AG10803 (cell line): ENCODE data around the gene MRPL21.

Experiments used
- DNase-seq: peaks from one replicate; pipeline ENCODE4 v3.0.0; 2010; ENCODE audit warnings: low read depth
- H3K4me3 ChIP-seq: 2 replicates; pipeline ENCODE4 v1.5.1; 2011; ENCODE audit warnings: mild to moderate bottlenecking, low read length, control low read depth
- TF ChIP-seq, protein P1 (sequence below): conservative IDR thresholded peaks from 2 replicates; pipeline ENCODE4 v1.5.1; 2011; ENCODE audit warnings: mild to moderate bottlenecking, low read length, control low read depth, inconsistent platforms

MRPL21 gene

DNA sequence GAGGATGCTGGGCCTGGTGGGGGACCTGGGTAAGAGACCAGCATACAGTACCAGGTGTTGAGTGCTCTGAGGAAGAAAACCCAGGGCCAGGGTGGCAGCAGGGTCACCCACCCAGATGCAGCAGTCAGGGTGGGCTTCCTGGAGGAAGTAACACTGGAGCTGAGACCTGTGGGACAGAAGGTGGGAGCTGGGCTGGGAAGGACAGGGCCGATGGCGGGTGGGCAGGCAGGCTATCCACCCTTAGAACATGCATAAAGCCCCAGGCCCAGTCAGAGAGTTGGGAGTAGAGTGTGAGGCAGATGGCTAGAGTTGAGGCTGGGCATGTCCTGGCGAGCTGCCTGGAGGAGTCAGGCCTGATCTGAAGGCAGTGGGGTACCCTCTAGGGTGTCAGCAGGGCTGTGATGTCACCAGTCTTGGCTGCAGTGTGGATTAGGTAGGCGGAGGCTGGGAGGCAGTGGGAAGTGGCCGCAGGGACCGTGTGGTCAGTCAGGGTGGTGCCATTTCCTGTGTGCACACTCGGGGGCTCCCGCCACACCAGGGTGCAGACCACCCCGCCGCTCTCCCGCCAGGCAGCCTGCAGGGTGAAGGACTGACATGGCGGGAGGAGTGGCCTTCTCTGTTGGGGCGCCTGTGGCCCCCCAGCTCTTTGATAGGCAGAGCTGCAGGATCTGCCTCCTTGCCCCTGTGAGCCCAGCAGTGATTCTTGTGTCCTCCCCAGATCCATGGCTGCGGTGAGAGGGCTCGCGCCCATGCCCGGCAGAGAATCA, 35.4 kb upstream of the MRPL21 start:
- TF ChIP-seq, protein P1, sequence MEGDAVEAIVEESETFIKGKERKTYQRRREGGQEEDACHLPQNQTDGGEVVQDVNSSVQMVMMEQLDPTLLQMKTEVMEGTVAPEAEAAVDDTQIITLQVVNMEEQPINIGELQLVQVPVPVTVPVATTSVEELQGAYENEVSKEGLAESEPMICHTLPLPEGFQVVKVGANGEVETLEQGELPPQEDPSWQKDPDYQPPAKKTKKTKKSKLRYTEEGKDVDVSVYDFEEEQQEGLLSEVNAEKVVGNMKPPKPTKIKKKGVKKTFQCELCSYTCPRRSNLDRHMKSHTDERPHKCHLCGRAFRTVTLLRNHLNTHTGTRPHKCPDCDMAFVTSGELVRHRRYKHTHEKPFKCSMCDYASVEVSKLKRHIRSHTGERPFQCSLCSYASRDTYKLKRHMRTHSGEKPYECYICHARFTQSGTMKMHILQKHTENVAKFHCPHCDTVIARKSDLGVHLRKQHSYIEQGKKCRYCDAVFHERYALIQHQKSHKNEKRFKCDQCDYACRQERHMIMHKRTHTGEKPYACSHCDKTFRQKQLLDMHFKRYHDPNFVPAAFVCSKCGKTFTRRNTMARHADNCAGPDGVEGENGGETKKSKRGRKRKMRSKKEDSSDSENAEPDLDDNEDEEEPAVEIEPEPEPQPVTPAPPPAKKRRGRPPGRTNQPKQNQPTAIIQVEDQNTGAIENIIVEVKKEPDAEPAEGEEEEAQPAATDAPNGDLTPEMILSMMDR, result no peak
- no peak for DNase-seq
- H3K4me3 ChIP-seq, result no peak overlapping the region

DNA sequence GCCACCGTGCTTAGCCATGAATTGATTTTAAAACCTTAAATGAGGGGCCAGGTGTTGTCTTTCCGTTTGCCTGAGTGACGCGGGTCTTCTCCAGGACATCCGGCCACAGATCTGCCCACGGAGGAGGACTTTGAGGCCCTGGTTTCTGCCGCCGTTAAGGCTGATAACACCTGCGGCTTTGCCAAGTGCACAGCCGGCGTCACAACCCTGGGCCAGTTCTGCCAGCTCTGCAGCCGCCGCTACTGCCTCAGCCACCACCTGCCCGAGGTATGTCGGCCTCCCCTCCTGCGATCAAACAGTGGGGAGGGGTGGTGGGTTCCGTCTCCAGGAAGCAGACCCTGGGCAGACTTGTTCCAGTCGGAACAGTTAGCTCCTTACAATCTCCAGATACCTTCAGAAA, 34.5 kb upstream of the MRPL21 start:
- no peak overlapping the region for H3K4me3 ChIP-seq
- TF ChIP-seq, protein P1, result no peak
- DNase-seq, result no peak

DNA sequence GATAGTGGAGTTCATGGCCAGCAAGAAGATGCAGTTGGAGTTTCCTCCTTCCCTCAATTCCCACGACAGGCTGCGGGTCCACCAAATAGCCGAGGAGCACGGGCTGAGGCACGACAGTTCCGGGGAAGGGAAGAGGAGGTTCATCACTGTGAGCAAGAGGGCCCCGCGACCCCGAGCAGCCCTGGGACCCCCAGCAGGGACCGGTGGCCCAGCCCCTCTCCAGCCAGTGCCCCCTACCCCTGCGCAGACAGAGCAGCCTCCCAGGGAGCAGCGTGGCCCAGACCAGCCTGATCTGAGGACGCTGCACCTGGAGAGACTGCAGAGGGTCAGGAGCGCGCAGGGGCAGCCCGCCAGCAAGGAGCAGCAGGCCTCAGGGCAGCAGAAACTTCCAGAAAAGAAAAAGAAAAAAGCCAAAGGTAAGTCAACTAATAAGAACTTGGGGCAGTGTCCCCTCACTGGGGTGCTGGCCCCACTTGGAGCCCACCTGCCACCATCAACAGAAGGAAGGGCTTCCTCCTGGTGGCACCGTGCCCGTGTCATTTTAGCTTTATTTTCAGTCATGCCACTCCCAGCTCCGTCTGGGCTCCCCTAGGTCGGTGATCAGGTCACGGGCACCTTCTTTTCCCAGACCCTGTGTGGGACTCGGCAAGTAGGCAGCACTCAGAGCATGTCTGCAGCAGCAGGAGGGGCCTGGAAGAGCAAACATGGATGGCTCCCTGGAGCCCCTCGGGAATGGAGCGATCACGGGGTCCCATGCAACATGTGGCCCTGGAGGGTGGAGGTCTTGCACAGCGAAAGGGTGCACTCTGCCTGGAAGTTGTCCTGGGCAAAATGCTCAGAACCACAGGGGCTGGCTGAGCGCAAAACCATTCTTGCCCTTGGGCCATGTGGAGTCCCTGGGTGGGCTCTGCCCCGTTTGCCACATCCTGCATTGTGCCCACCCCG, 33.3 kb upstream of the MRPL21 start:
- DNase-seq, result no peak
- no peak overlapping the region for H3K4me3 ChIP-seq
- TF ChIP-seq, protein P1, result no peak

DNA sequence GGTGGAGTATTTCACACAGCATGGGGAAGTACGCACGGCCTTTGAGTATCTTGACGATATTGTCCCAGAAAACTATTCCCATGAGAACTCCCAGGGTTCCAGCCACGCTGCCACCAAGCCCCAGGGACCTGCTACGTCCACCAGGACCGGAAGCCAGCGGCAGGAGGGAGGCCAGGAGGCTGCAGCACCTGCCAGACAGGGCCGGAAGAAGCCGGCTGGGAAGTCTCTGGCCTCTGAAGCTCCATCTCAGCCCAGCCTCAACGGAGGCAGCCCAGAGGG, 32.7 kb upstream of the MRPL21 start:
- TF ChIP-seq, protein P1, result no peak
- H3K4me3 ChIP-seq, result no peak overlapping the region
- DNase-seq, result no peak

DNA sequence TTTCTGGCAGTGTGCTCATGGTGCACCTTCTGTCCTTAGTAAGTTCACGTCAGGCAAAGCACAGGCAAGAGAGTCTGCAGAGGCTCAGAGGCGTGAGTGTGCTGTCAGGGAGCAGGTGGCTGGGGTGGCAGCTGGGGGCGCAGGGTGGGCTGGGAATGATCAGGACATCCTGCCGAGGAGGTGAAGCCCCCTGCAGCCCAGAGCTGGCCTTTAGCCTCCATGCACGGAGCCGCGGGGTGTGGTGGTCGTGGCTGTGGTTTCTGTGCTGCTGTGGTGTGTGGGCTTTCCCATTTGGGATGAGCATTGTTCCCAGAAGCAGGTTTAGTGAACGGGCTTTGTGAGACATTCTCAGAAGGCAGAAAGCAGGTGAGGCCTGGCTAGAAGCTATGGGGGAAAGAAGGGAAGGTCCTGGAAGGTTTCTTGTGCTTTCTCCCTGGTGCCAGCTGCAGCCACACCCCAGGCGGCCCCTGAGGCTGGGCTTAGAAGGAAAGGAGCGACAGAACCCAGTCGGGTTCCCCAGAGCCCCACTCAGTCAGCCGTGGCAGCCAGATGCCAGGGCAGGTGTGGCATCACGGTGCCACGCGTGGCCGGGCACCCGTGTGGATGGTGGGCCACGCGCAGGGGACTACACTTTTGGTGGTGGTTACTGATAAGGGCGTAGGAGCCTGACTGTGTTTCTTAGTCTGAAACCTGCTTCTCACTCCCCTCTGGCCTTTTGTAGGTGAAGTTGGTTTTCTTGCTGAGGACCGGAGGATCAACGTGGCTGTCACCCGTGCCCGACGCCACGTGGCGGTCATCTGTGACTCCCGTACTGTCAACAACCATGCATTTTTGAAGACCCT, 32.1 kb upstream of the MRPL21 start:
- DNase-seq, result no peak
- no peak overlapping the region for H3K4me3 ChIP-seq
- TF ChIP-seq, protein P1, result no peak

DNA sequence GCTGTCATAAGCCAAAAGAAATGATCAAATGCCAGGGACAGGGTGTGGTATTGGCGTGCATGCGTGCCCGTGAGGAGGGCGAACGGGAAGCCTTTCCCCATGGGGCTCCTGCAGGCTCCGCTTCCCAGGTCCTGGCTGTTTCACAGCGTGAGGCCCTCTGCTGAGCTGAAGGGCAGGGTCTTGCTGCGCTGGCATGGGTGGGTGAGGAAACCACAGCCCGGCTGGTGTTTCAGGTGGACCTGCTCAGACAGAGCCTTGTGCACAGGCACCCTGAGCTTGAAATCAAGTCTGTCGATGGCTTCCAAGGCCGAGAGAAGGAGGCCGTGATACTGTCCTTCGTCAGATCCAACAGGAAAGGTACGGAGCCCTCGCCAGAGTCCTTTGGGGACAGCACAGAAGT, 31.4 kb upstream of the MRPL21 start:
- DNase-seq, result no peak
- TF ChIP-seq, protein P1, result no peak
- no peak overlapping the region for H3K4me3 ChIP-seq
